OCI-LY1 (cell line): Measurements from ENCODE around the gene KCNT2.

Source experiments
- CTCF ChIP-seq: fragments of 200-600 bp; sonication (generic), shearing (Covaris generic); IDR thresholded peaks from 2 replicates; pipeline ENCODE4 v1.5.1; 2017; ENCODE audit warnings: mild to moderate bottlenecking, antibody characterized with exemption, low read length, moderate library complexity, mixed read lengths
- EZH2 ChIP-seq: fragments of 200-600 bp; sonication (generic), shearing (Covaris generic); IDR thresholded peaks from 2 replicates; pipeline ENCODE4 v1.8.0; 2017; ENCODE audit warnings: borderline replicate concordance, mixed run types, mild to moderate bottlenecking, antibody characterized with exemption, low read length, moderate library complexity, mixed read lengths

- TF ChIP-seq CTCF (no peak), EZH2 (no peak)
Observed at GRCh38 chr1:196535727-196536126, 72.5 kb downstream of the KCNT2 start.
